ENCODE measurements around the gene TMEM63A. TPM values are rescaled to one million over a fixed set of nuclear protein-coding genes. Genes with fewer than 3 reads are reported as not detected.
"Not testable (repeated sequence)": the region's sequence is repeated elsewhere in the genome, so short reads cannot be mapped to it uniquely, and the experiment has no call there.

TMEM63A gene
- total and polyA plus RNA-seq, 10 of the 15 experiments (the other 5 are each of a cell fraction or from before 2014, with no cell fraction given), result 1.3 to 33.5 (median 15.2) TPM

- BruUV-seq (replicated peaks); H3K27me3 ChIP-seq (replicated peaks in 1 of 2; ENCODE audit: control insufficient read depth in 2 of 2, insufficient read depth in 2 of 2, low read length in 1 of 2); DNase-seq (ENCODE audit: low read depth, low spot score); H2AFZ ChIP-seq (ENCODE audit: control insufficient read depth, low read depth, low read length); RAD21 ChIA-PET (ENCODE audit: unreplicated experiment); H3K27ac ChIP-seq (ENCODE audit: control insufficient read depth, insufficient read depth); H3K4me3 ChIP-seq; FAIRE-seq; H4K20me1 ChIP-seq (ENCODE audit: control insufficient read depth, insufficient read depth); intact Hi-C loops (cut with micrococcal nuclease; ENCODE audit: unreplicated experiment); in situ Hi-C loops (cut with MboI); H3K9ac ChIP-seq (ENCODE audit: control insufficient read depth, insufficient read depth, low read length); H3K9me3 ChIP-seq (replicated peaks; ENCODE audit: control insufficient read depth, insufficient read depth, low read length); CTCF ChIA-PET; H3K4me1 ChIP-seq (ENCODE audit: control insufficient read depth, insufficient read depth, low read length); H3K79me2 ChIP-seq (ENCODE audit: control insufficient read depth, insufficient read depth, low read length); H3K4me2 ChIP-seq (ENCODE audit: control insufficient read depth, insufficient read depth); H3K36me3 ChIP-seq (ENCODE audit: control insufficient read depth in 2 of 2, insufficient read depth in 2 of 2, low read length in 1 of 2); ATAC-seq: not testable (repeated sequence)
- POLR2A ChIA-PET, result interaction anchor here (0.7 kb wide), 1 partner anchor 218 kb away, joined by 5 read pairs; no protein-coding TSS in a partner anchor
- SMC1A ChIA-PET (ENCODE audit: uncharacterized antibody, unreplicated experiment), result interaction anchor here (0.6 kb wide), 1 partner anchor 204 kb away, joined by 3 read pairs; no protein-coding TSS in a partner anchor
- WGBS (ENCODE audit: insufficient coverage, insufficient replicate concordance, low lambda C conversion rate, missing lambda C conversion rate), result 92% methylated on average over 3 of the region's 3 CpGs
Observed at GRCh38 chr1:225806736-225807135, 75.4 kb downstream of the TMEM63A start.

GRCh38 chr1:225806249-225806648 is 75.9 kb downstream of the TMEM63A start:
- 95% methylated on average over 1 of the region's 1 CpG for whole genome bisulfite sequencing (ENCODE audit: insufficient coverage, insufficient replicate concordance, low lambda C conversion rate, missing lambda C conversion rate)
- ATAC-seq (no peak), FAIRE-seq (no peak), DNase-seq (ENCODE audit: low read depth, low spot score) (no peak)
- ChIA-PET SMC1A (ENCODE audit: uncharacterized antibody, unreplicated experiment) (interaction anchor here (0.6 kb wide), 1 partner anchor 205 kb away, joined by 3 read pairs; no protein-coding TSS in a partner anchor), CTCF (no interaction called here), POLR2A (interaction anchor here (0.7 kb wide), 1 partner anchor 218 kb away, joined by 5 read pairs; no protein-coding TSS in a partner anchor), RAD21 (ENCODE audit: unreplicated experiment) (no interaction called here)
- H3K27ac ChIP-seq (ENCODE audit: control insufficient read depth, insufficient read depth), result no peak overlapping the region
- no peak overlapping the region for H3K4me2 ChIP-seq (ENCODE audit: control insufficient read depth, insufficient read depth)
- H4K20me1 ChIP-seq (ENCODE audit: control insufficient read depth, insufficient read depth), result no peaks in the 10 kb centered on the region
- in situ Hi-C loops (cut with MboI) (no loop called here), intact Hi-C loops (cut with micrococcal nuclease; ENCODE audit: unreplicated experiment) (no loop called here)
- no peak overlapping the region for H3K9ac ChIP-seq (ENCODE audit: control insufficient read depth, insufficient read depth, low read length)
- H3K4me1 ChIP-seq (ENCODE audit: control insufficient read depth, insufficient read depth, low read length), result no peaks in the 10 kb centered on the region
- no peaks in the 10 kb centered on the region for H3K36me3 ChIP-seq (ENCODE audit: control insufficient read depth in 2 of 2, insufficient read depth in 2 of 2, low read length in 1 of 2)
- H3K9me3 ChIP-seq (replicated peaks; ENCODE audit: control insufficient read depth, insufficient read depth, low read length), result no peaks in the 10 kb centered on the region
- no peak for TF ChIP-seq CREM (IDR thresholded peaks at IDR 0.05; ENCODE audit: low read depth)
- no peak for TF ChIP-seq CUX1 (IDR thresholded peaks at IDR 0.05; ENCODE audit: insufficient replicate concordance, low read depth, low read length)
- no peak for TF ChIP-seq JUNB (IDR thresholded peaks at IDR 0.05)
- no peak for TF ChIP-seq TAF1 (IDR thresholded peaks at IDR 0.05; ENCODE audit: borderline replicate concordance, low read depth, low read length)
- TF ChIP-seq SIN3A (IDR thresholded peaks at IDR 0.05; ENCODE audit: low read depth, low read length), result no peak
- TF ChIP-seq MLLT1 (IDR thresholded peaks at IDR 0.05), result no peak
- no peak for TF ChIP-seq IRF4 (IDR thresholded peaks at IDR 0.05; ENCODE audit: low read depth, low read length)
- no peak for TF ChIP-seq GABPA (IDR thresholded peaks at IDR 0.05; ENCODE audit: low read depth)
- TF ChIP-seq BHLHE40 (IDR thresholded peaks at IDR 0.05; ENCODE audit: borderline replicate concordance in 1 of 2, low read depth in 2 of 2, low read length in 1 of 2), result no peak
- no peak for TF ChIP-seq ATF2 (IDR thresholded peaks at IDR 0.05; ENCODE audit: low read length)
- H3K27me3 ChIP-seq (replicated peaks in 1 of 2; ENCODE audit: control insufficient read depth in 2 of 2, insufficient read depth in 2 of 2, low read length in 1 of 2), result no peaks in the 10 kb centered on the region
- H3K4me3 ChIP-seq, result no peak overlapping the region
- no peak overlapping the region for H2AFZ ChIP-seq (ENCODE audit: control insufficient read depth, low read depth, low read length)
- no peaks in the 10 kb centered on the region for H3K79me2 ChIP-seq (ENCODE audit: control insufficient read depth, insufficient read depth, low read length)
- BruUV-seq (replicated peaks), result no TSS peak
